Colonic mucosa (tissue), 4 donors: ENCODE measurements around the gene ZNF263. TPM values are rescaled to one million over a fixed set of nuclear protein-coding genes. Genes with fewer than 3 reads are reported as not detected.

Source experiments
- DNase-seq: peaks from one replicate; pipeline ENCODE4 v3.0.0-alpha.2; 2020
- H3K27ac ChIP-seq: fragments of 200-600 bp; one replicate; pipeline ENCODE4 v1.8.0; 2021
- H3K27me3 ChIP-seq: fragments of 200-600 bp; one replicate; pipeline ENCODE4 v1.8.0; 2021
- H3K36me3 ChIP-seq: fragments of 200-600 bp; one replicate; pipeline ENCODE4 v1.8.0; 2021
- H3K4me1 ChIP-seq: fragments of 200-600 bp; one replicate; pipeline ENCODE4 v1.8.0; 2021; ENCODE audit warnings: mild to moderate bottlenecking
- H3K4me3 ChIP-seq: fragments of 200-600 bp; one replicate; pipeline ENCODE4 v1.8.0; 2021
- H3K9ac ChIP-seq, 2 donors: one replicate each; pipeline ENCODE4 v1.7.0; 2013; ENCODE audit warnings: control low read depth in 2 of 2, low read depth in 2 of 2, low read length in 2 of 2
- H3K9me3 ChIP-seq: fragments of 200-600 bp; one replicate; pipeline ENCODE4 v1.8.0; 2021
- intact Hi-C: fragments of 100-400 bp; cut with DNase I; formaldehyde crosslinking; loops from one replicate; pipeline ENCODE4 v1.14.1; 2022
- total RNA-seq, 2 donors: library from RNA; stranded (reverse); fragmentation: NEBNext Ultra II Directional in 1 of 2; extraction: Animal tissue kit (Norgen Biotek cat#: 25700) in 1 of 2; gene quantifications; one replicate each; pipeline ENCODE4 v1.2.1, GENCODE V29; 2021
- TF ChIP-seq, protein P1 (sequence below): fragments of 200-600 bp; IDR thresholded peaks from one replicate; pipeline ENCODE4 v1.8.0; 2022; ENCODE audit warnings: antibody characterized with exemption, mild to moderate bottlenecking
- donor health status: healthy.
- donor health status: DM: no; HTN: no; CAD: no.
- donor health status: DM: no; HTN: no; CAD: no.

ZNF263 gene
- total RNA-seq, 2 donors from 2014 or later = 19.5 to 27.2 TPM

- intact Hi-C loops = no loop called here
- H3K9me3 ChIP-seq = no peaks in the 10 kb centered on the region
- no peak overlapping the region for H3K9ac ChIP-seq
- no peak for DNase-seq
- no peaks in the 10 kb centered on the region for H3K27me3 ChIP-seq
- no peak overlapping the region for H3K27ac ChIP-seq
- TF ChIP-seq, protein P1, sequence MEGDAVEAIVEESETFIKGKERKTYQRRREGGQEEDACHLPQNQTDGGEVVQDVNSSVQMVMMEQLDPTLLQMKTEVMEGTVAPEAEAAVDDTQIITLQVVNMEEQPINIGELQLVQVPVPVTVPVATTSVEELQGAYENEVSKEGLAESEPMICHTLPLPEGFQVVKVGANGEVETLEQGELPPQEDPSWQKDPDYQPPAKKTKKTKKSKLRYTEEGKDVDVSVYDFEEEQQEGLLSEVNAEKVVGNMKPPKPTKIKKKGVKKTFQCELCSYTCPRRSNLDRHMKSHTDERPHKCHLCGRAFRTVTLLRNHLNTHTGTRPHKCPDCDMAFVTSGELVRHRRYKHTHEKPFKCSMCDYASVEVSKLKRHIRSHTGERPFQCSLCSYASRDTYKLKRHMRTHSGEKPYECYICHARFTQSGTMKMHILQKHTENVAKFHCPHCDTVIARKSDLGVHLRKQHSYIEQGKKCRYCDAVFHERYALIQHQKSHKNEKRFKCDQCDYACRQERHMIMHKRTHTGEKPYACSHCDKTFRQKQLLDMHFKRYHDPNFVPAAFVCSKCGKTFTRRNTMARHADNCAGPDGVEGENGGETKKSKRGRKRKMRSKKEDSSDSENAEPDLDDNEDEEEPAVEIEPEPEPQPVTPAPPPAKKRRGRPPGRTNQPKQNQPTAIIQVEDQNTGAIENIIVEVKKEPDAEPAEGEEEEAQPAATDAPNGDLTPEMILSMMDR = no peak
- H3K36me3 ChIP-seq = no peaks in the 10 kb centered on the region
- H3K4me3 ChIP-seq = no peak overlapping the region
- H3K4me1 ChIP-seq = no peaks in the 10 kb centered on the region
These were observed 40.6 kb upstream of the ZNF263 start for GRCh38 chr16:3242709-3243108.

DNA sequence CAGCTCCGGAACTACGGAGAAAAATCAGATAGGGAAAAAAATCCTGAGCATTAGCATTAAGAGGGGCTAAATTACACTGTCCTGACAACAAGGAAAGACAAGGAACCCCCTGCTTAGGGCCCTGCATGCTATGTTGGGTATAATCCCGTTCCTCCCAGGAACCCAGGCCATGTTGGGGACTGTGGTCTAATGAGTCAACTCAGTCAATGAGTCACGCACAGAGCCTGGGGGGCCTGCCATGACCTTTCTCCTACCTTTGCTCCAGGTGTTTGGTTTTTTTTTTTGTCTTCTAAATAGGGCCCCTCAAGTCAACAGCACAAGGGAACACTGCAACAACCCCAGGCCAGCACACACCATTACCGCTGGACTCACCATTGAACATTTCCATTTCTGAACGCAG lies 39.4 kb upstream of the ZNF263 start:
- no peak for DNase-seq
- Histone ChIP-seq H3K4me3 (no peak overlapping the region), H3K9me3 (no peaks in the 10 kb centered on the region), H3K9ac (no peak overlapping the region), H3K36me3 (no peaks in the 10 kb centered on the region), H3K27ac (no peak overlapping the region), H3K27me3 (no peaks in the 10 kb centered on the region), H3K4me1 (no peaks in the 10 kb centered on the region)
- intact Hi-C loops = no loop called here
- TF ChIP-seq, protein P1 = no peak

GRCh38 chr16:3246002-3246401 lies 37.3 kb upstream of the ZNF263 start:
- no peak overlapping the region for H3K27ac ChIP-seq
- intact Hi-C loops = no loop called here
- no peaks in the 10 kb centered on the region for H3K4me1 ChIP-seq
- no peak overlapping the region for H3K9ac ChIP-seq
- DNase-seq = no peak
- no peaks in the 10 kb centered on the region for H3K9me3 ChIP-seq
- TF ChIP-seq, protein P1 = no peak
- H3K27me3 ChIP-seq = no peaks in the 10 kb centered on the region
- H3K36me3 ChIP-seq = no peaks in the 10 kb centered on the region
- no peak overlapping the region for H3K4me3 ChIP-seq

DNA sequence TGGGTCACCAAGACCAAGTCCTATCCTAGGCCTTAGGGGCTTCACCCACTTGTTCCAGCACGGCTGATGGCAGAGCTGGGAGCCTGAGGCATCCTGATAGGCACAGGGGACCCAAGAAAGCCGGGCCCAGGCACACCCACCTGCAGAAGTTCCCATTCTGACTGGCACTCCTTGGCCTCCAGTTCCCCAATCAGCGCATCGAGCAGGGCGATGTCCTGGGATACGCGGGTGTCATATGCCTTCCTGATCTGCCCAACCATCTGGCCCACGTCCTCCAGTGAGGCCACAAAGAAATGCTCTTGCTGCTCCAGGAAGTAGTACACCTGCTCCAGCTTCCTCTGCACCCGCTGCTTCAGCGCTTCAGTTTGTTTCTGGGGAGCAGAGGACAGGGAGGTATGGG lies 36.4 kb upstream of the ZNF263 start:
- intact Hi-C loops = no loop called here
- no peaks in the 10 kb centered on the region for H3K9me3 ChIP-seq
- TF ChIP-seq, protein P1 = no peak
- no peak overlapping the region for H3K4me3 ChIP-seq
- no peak overlapping the region for H3K27ac ChIP-seq
- no peaks in the 10 kb centered on the region for H3K4me1 ChIP-seq
- no peak overlapping the region for H3K9ac ChIP-seq
- H3K27me3 ChIP-seq = no peaks in the 10 kb centered on the region
- H3K36me3 ChIP-seq = no peaks in the 10 kb centered on the region
- no peak for DNase-seq

- no peak overlapping the region for H3K9ac ChIP-seq
- no peaks in the 10 kb centered on the region for H3K4me1 ChIP-seq
- no peaks in the 10 kb centered on the region for H3K9me3 ChIP-seq
- no peak overlapping the region for H3K4me3 ChIP-seq
- DNase-seq = no peak
- no peaks in the 10 kb centered on the region for H3K27me3 ChIP-seq
- intact Hi-C loops = no loop called here
- H3K27ac ChIP-seq = no peak overlapping the region
- TF ChIP-seq, protein P1 = no peak
- H3K36me3 ChIP-seq = no peaks in the 10 kb centered on the region
These were observed 34.7 kb upstream of the ZNF263 start for GRCh38 chr16:3248596-3248995.

DNA sequence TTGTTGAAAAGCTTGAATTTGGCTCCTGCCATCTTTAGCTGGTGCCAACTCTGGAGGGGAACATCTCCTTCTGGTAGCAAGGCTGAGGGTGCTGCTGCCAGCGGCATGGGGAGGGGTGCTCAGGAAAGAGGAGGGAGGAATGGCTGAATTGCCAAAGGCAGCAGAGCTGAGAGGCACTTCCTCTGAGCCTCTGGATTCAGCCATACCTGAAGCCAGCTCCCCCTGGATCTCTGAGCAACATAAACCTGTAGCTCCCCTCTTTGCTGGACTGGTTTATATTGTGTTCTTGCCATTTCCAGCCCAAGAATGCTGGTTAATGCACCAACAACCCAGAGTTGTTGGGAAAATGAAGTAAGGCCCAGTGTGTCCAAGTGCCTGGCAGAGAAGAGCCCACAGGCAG lies 34.3 kb upstream of the ZNF263 start:
- intact Hi-C loops = no loop called here
- no peak for DNase-seq
- Histone ChIP-seq H3K4me3 (no peak overlapping the region), H3K9ac (no peak overlapping the region), H3K27me3 (no peaks in the 10 kb centered on the region), H3K36me3 (no peaks in the 10 kb centered on the region), H3K4me1 (no peaks in the 10 kb centered on the region), H3K27ac (no peak overlapping the region), H3K9me3 (no peaks in the 10 kb centered on the region)
- TF ChIP-seq, protein P1 = no peak
